Measurements from ENCODE around the gene AATK. TPM values are rescaled to one million over a fixed set of nuclear protein-coding genes. Genes with fewer than 3 reads are reported as not detected.

The AATK gene
- total RNA-seq, 1 experiment from 2014 or later: 4.4 TPM

- H3K4me2 ChIP-seq (ENCODE audit: low read length): peak overlapping the region; percentile 48
- peak overlapping the region; percentile 47 for H3K27ac ChIP-seq (ENCODE audit: low read depth, low read length)
- H3K9me2 ChIP-seq (ENCODE audit: insufficient read depth): no peaks in the 10 kb centered on the region
- H3K79me2 ChIP-seq (ENCODE audit: insufficient read depth, low read length): peaks cover 77% of the 10 kb centered on the region; the same call in 1 of the 2 replicates
- RAD21 ChIA-PET (ENCODE audit: low non-redundant PET in 1 of 2, low total read pairs in 2 of 2, uncharacterized antibody in 2 of 2, unreplicated experiment in 2 of 2): interaction anchor here in 1 of 2 experiments (0.5 kb wide), 1 partner anchor 25 kb away, joined by 3 read pairs; no protein-coding TSS in a partner anchor
- peak; percentile 41 for ATAC-seq
- TF ChIP-seq EZH2phosphoT487 (IDR thresholded peaks at IDR 0.05; ENCODE audit: borderline replicate concordance): no peak
- TF ChIP-seq ELF1 (IDR thresholded peaks at IDR 0.05; ENCODE audit: borderline replicate concordance, low read depth): no peak
- no peak for TF ChIP-seq POLR2AphosphoS5 (IDR thresholded peaks at IDR 0.05; ENCODE audit: low read depth, low read length)
- no peak for TF ChIP-seq ATF3 (IDR thresholded peaks at IDR 0.05)
- no peak for TF ChIP-seq CEBPB (IDR thresholded peaks at IDR 0.05; ENCODE audit: low read depth)
- TF ChIP-seq CBX3 (IDR thresholded peaks at IDR 0.05; ENCODE audit: low read depth): no peak
- no peak for TF ChIP-seq RAD21 (IDR thresholded peaks at IDR 0.05; ENCODE audit: low read depth)
- H3K36me3 ChIP-seq (ENCODE audit: control insufficient read depth in 1 of 2, insufficient read depth in 2 of 2, low read length in 2 of 2): peaks cover 2 to 30% of the 10 kb centered on the region in 2 experiments; a peak in 3 of 4 replicates
- DNase-seq (ENCODE audit: low read depth, low spot score): no peak
- no peaks in the 10 kb centered on the region for H4K20me1 ChIP-seq (ENCODE audit: insufficient read depth)
- CTCF ChIA-PET: no interaction called here
- no peaks in the 10 kb centered on the region for H3K9me3 ChIP-seq (ENCODE audit: control insufficient read depth in 1 of 2, insufficient read depth in 1 of 2, low read depth in 1 of 2, low read length in 2 of 2)
- peak overlapping the region; percentile 17; the same call in 1 of the 2 replicates for H3K9ac ChIP-seq (ENCODE audit: low read length)
- H2AFZ ChIP-seq (ENCODE audit: low read depth, low read length, poor library complexity, severe bottlenecking): no peak overlapping the region
- no peaks in the 10 kb centered on the region for H3K27me3 ChIP-seq (ENCODE audit: insufficient read depth, low read length)
- no peak overlapping the region for H3K4me3 ChIP-seq (replicated peaks in 1 of 2; ENCODE audit: low read depth in 1 of 2, low read length in 2 of 2)
- intact Hi-C loops (cut with micrococcal nuclease): no loop called here
- BruUV-seq (replicated peaks): no TSS peak
- peaks cover 12 to 24% of the 10 kb centered on the region in 2 experiments for H3K4me1 ChIP-seq (ENCODE audit: control insufficient read depth in 1 of 2, insufficient read depth in 2 of 2, low read length in 2 of 2)
- POLR2A ChIA-PET: no interaction called here
Measured at GRCh38 chr17:81071761-81072741, 94.0 kb downstream of the AATK start.

All from HCT116 (cell line).